Measurements from ENCODE around the gene MAD2L1.
"Not testable (repeated sequence)": the region's sequence is repeated elsewhere in the genome, so short reads cannot be mapped to it uniquely, and the experiment has no call there.

MAD2L1 gene

GRCh38 chr4:120088507-120088906, 21.9 kb upstream of the MAD2L1 start:
- no peak for TF ChIP-seq CTCF (IDR thresholded peaks at IDR 0.05)
- Mint-ChIP-seq H3K9me3 (peaks cover 21% of the 10 kb centered on the region), H3K4me1 (no peaks in the 10 kb centered on the region), H3K27me3 (ENCODE audit: low read depth, poor library complexity) (peaks cover 4% of the 10 kb centered on the region), H3K27ac (no peak overlapping the region), H3K4me3 (no peak overlapping the region), H3K36me3 (ENCODE audit: low read depth) (no peaks in the 10 kb centered on the region)
- no peak for DNase-seq

- not testable (repeated sequence) for H3K27ac Mint-ChIP-seq; H3K27me3 Mint-ChIP-seq (ENCODE audit: low read depth, poor library complexity); H3K4me3 Mint-ChIP-seq
These were observed 21.4 kb upstream of the MAD2L1 start for GRCh38 chr4:120088066-120088465.

GRCh38 chr4:120085705-120086104, 19.1 kb upstream of the MAD2L1 start:
- no peak for TF ChIP-seq CTCF (IDR thresholded peaks at IDR 0.05)

More at GRCh38 chr4:120088066-120088465, 21.4 kb upstream of the MAD2L1 start:
- not testable (repeated sequence) for H3K4me1 Mint-ChIP-seq; H3K36me3 Mint-ChIP-seq (ENCODE audit: low read depth); DNase-seq
- peaks cover 21% of the 10 kb centered on the region for H3K9me3 Mint-ChIP-seq

GRCh38 chr4:120084327-120084726, 17.7 kb upstream of the MAD2L1 start:
- no peak for DNase-seq
- H3K4me1 Mint-ChIP-seq: peaks cover 7% of the 10 kb centered on the region
- no peaks in the 10 kb centered on the region for H3K27me3 Mint-ChIP-seq (ENCODE audit: low read depth, poor library complexity)
- peaks cover 21% of the 10 kb centered on the region for H3K9me3 Mint-ChIP-seq
- H3K4me3 Mint-ChIP-seq: no peak overlapping the region
- no peak overlapping the region for H3K27ac Mint-ChIP-seq
- no peaks in the 10 kb centered on the region for H3K36me3 Mint-ChIP-seq (ENCODE audit: low read depth)
- no peak for TF ChIP-seq CTCF (IDR thresholded peaks at IDR 0.05)

More at GRCh38 chr4:120085705-120086104, 19.1 kb upstream of the MAD2L1 start:
- Mint-ChIP-seq H3K4me1 (peaks cover 7% of the 10 kb centered on the region), H3K9me3 (peaks cover 21% of the 10 kb centered on the region), H3K27me3 (ENCODE audit: low read depth, poor library complexity) (no peaks in the 10 kb centered on the region), H3K27ac (no peak overlapping the region), H3K4me3 (no peak overlapping the region), H3K36me3 (ENCODE audit: low read depth) (no peaks in the 10 kb centered on the region)
- DNase-seq: no peak

GRCh38 chr4:120083152-120083551, 16.5 kb upstream of the MAD2L1 start:
- no peak overlapping the region for H3K4me3 Mint-ChIP-seq
- H3K9me3 Mint-ChIP-seq: peaks cover 11% of the 10 kb centered on the region
- no peak for TF ChIP-seq CTCF (IDR thresholded peaks at IDR 0.05)
- H3K4me1 Mint-ChIP-seq: peaks cover 7% of the 10 kb centered on the region
- DNase-seq: no peak
- H3K27me3 Mint-ChIP-seq (ENCODE audit: low read depth, poor library complexity): no peaks in the 10 kb centered on the region
- H3K27ac Mint-ChIP-seq: no peak overlapping the region
- H3K36me3 Mint-ChIP-seq (ENCODE audit: low read depth): no peaks in the 10 kb centered on the region

GRCh38 chr4:120082251-120082650, 15.6 kb upstream of the MAD2L1 start:
- Mint-ChIP-seq H3K4me3 (no peak overlapping the region), H3K36me3 (ENCODE audit: low read depth) (no peaks in the 10 kb centered on the region), H3K27ac (no peak overlapping the region), H3K9me3 (peaks cover 2% of the 10 kb centered on the region), H3K27me3 (ENCODE audit: low read depth, poor library complexity) (no peaks in the 10 kb centered on the region), H3K4me1 (peaks cover 7% of the 10 kb centered on the region)
- DNase-seq: no peak
- no peak for TF ChIP-seq CTCF (IDR thresholded peaks at IDR 0.05)
